ENCODE results near the gene SH3GLB2.

DNA sequence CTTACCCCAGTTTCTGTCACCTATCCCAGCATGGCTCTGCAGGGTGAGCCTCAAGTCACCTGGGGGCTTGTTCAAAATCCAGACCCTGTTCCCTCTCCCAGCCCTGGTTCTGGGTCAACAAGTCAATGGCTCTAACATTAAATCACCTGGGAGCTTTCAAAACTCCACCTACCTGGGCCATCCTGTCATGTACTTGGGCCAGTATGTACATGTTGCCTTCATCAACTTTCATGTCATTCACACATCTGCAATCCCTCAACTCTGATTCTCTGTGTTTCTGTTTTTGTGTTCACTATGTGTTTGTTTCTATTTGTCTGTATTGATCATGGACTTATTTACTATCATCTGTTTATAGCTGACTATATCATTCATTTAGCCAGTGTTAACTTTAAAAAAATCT is 2.1 kb upstream of the SH3GLB2 start:
- TF ChIP-seq, protein P1, sequence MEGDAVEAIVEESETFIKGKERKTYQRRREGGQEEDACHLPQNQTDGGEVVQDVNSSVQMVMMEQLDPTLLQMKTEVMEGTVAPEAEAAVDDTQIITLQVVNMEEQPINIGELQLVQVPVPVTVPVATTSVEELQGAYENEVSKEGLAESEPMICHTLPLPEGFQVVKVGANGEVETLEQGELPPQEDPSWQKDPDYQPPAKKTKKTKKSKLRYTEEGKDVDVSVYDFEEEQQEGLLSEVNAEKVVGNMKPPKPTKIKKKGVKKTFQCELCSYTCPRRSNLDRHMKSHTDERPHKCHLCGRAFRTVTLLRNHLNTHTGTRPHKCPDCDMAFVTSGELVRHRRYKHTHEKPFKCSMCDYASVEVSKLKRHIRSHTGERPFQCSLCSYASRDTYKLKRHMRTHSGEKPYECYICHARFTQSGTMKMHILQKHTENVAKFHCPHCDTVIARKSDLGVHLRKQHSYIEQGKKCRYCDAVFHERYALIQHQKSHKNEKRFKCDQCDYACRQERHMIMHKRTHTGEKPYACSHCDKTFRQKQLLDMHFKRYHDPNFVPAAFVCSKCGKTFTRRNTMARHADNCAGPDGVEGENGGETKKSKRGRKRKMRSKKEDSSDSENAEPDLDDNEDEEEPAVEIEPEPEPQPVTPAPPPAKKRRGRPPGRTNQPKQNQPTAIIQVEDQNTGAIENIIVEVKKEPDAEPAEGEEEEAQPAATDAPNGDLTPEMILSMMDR (IDR thresholded peaks at IDR 0.05; ENCODE audit: insufficient read depth, low read length): no peak
- TF ChIP-seq POLR2AphosphoS5 (IDR thresholded peaks at IDR 0.05; ENCODE audit: low read depth): no peak
- TF ChIP-seq, protein P2, sequence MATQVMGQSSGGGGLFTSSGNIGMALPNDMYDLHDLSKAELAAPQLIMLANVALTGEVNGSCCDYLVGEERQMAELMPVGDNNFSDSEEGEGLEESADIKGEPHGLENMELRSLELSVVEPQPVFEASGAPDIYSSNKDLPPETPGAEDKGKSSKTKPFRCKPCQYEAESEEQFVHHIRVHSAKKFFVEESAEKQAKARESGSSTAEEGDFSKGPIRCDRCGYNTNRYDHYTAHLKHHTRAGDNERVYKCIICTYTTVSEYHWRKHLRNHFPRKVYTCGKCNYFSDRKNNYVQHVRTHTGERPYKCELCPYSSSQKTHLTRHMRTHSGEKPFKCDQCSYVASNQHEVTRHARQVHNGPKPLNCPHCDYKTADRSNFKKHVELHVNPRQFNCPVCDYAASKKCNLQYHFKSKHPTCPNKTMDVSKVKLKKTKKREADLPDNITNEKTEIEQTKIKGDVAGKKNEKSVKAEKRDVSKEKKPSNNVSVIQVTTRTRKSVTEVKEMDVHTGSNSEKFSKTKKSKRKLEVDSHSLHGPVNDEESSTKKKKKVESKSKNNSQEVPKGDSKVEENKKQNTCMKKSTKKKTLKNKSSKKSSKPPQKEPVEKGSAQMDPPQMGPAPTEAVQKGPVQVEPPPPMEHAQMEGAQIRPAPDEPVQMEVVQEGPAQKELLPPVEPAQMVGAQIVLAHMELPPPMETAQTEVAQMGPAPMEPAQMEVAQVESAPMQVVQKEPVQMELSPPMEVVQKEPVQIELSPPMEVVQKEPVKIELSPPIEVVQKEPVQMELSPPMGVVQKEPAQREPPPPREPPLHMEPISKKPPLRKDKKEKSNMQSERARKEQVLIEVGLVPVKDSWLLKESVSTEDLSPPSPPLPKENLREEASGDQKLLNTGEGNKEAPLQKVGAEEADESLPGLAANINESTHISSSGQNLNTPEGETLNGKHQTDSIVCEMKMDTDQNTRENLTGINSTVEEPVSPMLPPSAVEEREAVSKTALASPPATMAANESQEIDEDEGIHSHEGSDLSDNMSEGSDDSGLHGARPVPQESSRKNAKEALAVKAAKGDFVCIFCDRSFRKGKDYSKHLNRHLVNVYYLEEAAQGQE (IDR thresholded peaks at IDR 0.05; ENCODE audit: insufficient replicate concordance, low read depth): no peak

All from HL-60 (cell line).